OCI-LY7 (cell line): ENCODE data around the gene CCDC127. TPM values are rescaled to one million over a fixed set of nuclear protein-coding genes. Genes with fewer than 3 reads are reported as not detected.
"Not testable (repeated sequence)": the region's sequence is repeated elsewhere in the genome, so short reads cannot be mapped to it uniquely, and the experiment has no call there.

Source experiments
- BruUV-seq: library from RNA; stranded (reverse); fragments of 400-500 nt; replicated peaks from 2 replicates; lab custom pipeline; 2021; lab: Mats Ljungman, UMichigan
- CTCF ChIA-PET: fragments of 300-600 bp; sonication (Branson Sonifier 250); formaldehyde crosslinking; loops from one replicate; lab custom pipeline; 2022; ENCODE audit warnings: antibody characterized with exemption; ENCODE audit not compliant: unreplicated experiment; lab: Charles Lee
- POLR2A ChIA-PET: fragments of 300-600 bp; sonication (Branson Sonifier 250); formaldehyde crosslinking; loops from one replicate; lab custom pipeline; 2022; ENCODE audit warnings: antibody characterized with exemption; lab: Charles Lee
- DNase-seq: peaks from one replicate; pipeline ENCODE4 v3.0.0-alpha.2; 2015; ENCODE audit warnings: low spot score
- H2AFZ ChIP-seq: fragments of 200-600 bp; sonication (generic), shearing (Covaris generic); 2 replicates; pipeline ENCODE4 v1.6.1; 2014; ENCODE audit warnings: mild to moderate bottlenecking, antibody characterized with exemption, low read length, moderate library complexity
- H3K27ac ChIP-seq: fragments of 200-600 bp; sonication (generic); 2 replicates; pipeline ENCODE4 v1.5.1; 2014; ENCODE audit warnings: mixed run types, low read depth, mild to moderate bottlenecking, moderate library complexity, low read length, inconsistent platforms; ENCODE audit not compliant: poor library complexity, severe bottlenecking
- H3K36me3 ChIP-seq: fragments of 200-600 bp; sonication (generic); 2 replicates; pipeline ENCODE4 v1.6.1; 2014; ENCODE audit warnings: mild to moderate bottlenecking, antibody characterized with exemption, low read length, moderate library complexity, mixed read lengths; ENCODE audit not compliant: insufficient read depth
- H3K4me1 ChIP-seq: fragments of 200-600 bp; sonication (generic); 2 replicates; pipeline ENCODE4 v1.5.1; 2014; ENCODE audit warnings: mild to moderate bottlenecking, low read length; ENCODE audit not compliant: insufficient read depth, poor library complexity, severe bottlenecking
- H3K4me2 ChIP-seq: fragments of 200-600 bp; sonication (generic); 2 replicates; pipeline ENCODE4 v1.6.1; 2014; ENCODE audit warnings: mild to moderate bottlenecking, low read length
- H3K4me3 ChIP-seq: fragments of 200-600 bp; sonication (generic); 2 replicates; pipeline ENCODE4 v1.5.1; 2014; ENCODE audit warnings: mild to moderate bottlenecking, low read depth, low read length; ENCODE audit not compliant: poor library complexity, severe bottlenecking
- H3K79me2 ChIP-seq: fragments of 200-600 bp; sonication (generic); 2 replicates; pipeline ENCODE4 v1.6.1; 2016; ENCODE audit warnings: low read depth, mild to moderate bottlenecking, low read length, moderate library complexity, mixed read lengths; ENCODE audit not compliant: insufficient read depth
- H3K9me2 ChIP-seq: fragments of 200-600 bp; sonication (generic); 2 replicates; pipeline ENCODE4 v1.6.1; 2016; ENCODE audit warnings: mild to moderate bottlenecking, low read length, mixed read lengths; ENCODE audit not compliant: insufficient read depth
- H3K9me3 ChIP-seq: fragments of 200-600 bp; sonication (generic); 2 replicates; pipeline ENCODE4 v1.6.1; 2014; ENCODE audit warnings: mild to moderate bottlenecking, mixed run types, low read length, mixed read lengths
- H4K20me1 ChIP-seq: fragments of 200-600 bp; sonication (generic); 2 replicates; pipeline ENCODE4 v1.6.1; 2014; ENCODE audit warnings: mild to moderate bottlenecking, antibody characterized with exemption, low read length, moderate library complexity, mixed read lengths; ENCODE audit not compliant: insufficient read depth
- EZH2phosphoT487 ChIP-seq: fragments of 200-600 bp; sonication (generic); IDR thresholded peaks from 2 replicates; pipeline ENCODE4 v1.6.1; 2018; ENCODE audit warnings: low read depth, borderline replicate concordance, mild to moderate bottlenecking, mixed run types, antibody characterized with exemption, low read length, moderate library complexity, mixed read lengths
- intact Hi-C: fragments of 100-400 bp; cut with micrococcal nuclease; formaldehyde crosslinking; loops from one replicate; pipeline ENCODE4 v1.10.0; 2022; ENCODE audit not compliant: unreplicated experiment
- total RNA-seq, 2 experiments: library from RNA; depleted of rRNA in 1 of 2; stranded (reverse); fragments of >200 nt in 1 of 2; shearing (Covaris generic) in 1 of 2; gene quantifications; 2 replicates each; pipeline ENCODE4 v1.2.3, GENCODE V29; 2014 to 2022
- TF ChIP-seq, protein P1 (sequence below): fragments of 200-600 bp; sonication (generic); conservative IDR thresholded peaks from 2 replicates; pipeline ENCODE4 v1.5.1; 2014; ENCODE audit warnings: mild to moderate bottlenecking, antibody characterized with exemption, low read length, moderate library complexity, mixed read lengths

CCDC127 gene
- total RNA-seq, 2 experiments from 2014 or later, result 10.8 to 12.4 TPM

DNA sequence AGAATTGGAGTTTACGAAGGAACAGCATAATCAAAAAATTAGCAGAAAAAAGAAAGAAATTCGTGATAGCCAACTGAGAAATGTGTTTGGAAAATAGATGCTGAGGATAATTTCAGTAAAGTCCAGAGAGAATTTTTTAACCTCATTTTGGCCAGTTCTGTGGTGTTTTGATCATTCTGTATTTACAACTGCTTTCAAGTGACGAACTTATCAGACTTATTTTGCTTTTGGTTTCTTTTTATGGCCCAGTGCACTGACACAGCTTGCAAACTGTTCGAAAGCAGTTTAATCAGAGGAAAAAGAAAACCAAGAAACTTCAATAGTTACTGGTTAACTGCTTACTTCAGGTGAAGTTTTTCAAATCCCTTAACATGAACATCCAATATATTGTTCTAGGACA is 2.0 kb upstream of the CCDC127 start:
- no peak overlapping the region for H3K27ac ChIP-seq
- intact Hi-C loops, result loop anchor here (5.0 kb wide), 1 partner anchor 1122 kb away; no protein-coding TSS in a partner anchor
- no peak for DNase-seq
- peaks cover 73% of the 10 kb centered on the region for H3K79me2 ChIP-seq
- POLR2A ChIA-PET, result interaction anchor here (0.6 to 2.8 kb wide), 4 partner anchors 29 to 1748 kb away, joined by 5 to 21 read pairs (median 7); partner anchors contain the start of genes LRRC14B and PDCD6
- peak overlapping the region; percentile 94 for H3K4me3 ChIP-seq
- H3K9me2 ChIP-seq, result no peaks in the 10 kb centered on the region
- H3K9me3 ChIP-seq, result no peaks in the 10 kb centered on the region
- H2AFZ ChIP-seq, result no peak overlapping the region
- no peak for TF ChIP-seq EZH2phosphoT487
- H4K20me1 ChIP-seq, result peaks cover 23% of the 10 kb centered on the region
- H3K36me3 ChIP-seq, result peaks cover 31% of the 10 kb centered on the region
- peaks cover 48% of the 10 kb centered on the region for H3K4me1 ChIP-seq
- BruUV-seq, result no TSS peak
- CTCF ChIA-PET, result interaction anchor here (1.0 kb wide), 1 partner anchor 32 kb away, joined by 3 read pairs; no protein-coding TSS in a partner anchor
- peak overlapping the region; percentile 89 for H3K4me2 ChIP-seq

- H3K36me3 ChIP-seq, result peaks cover 28% of the 10 kb centered on the region
- POLR2A ChIA-PET, result interaction anchor here (0.6 to 2.8 kb wide), 5 partner anchors 28 to 185 kb away, joined by 3 to 21 read pairs (median 6); partner anchors contain the start of genes LRRC14B and PDCD6
- peaks cover 50% of the 10 kb centered on the region for H3K4me1 ChIP-seq
- H3K9me2 ChIP-seq, result no peaks in the 10 kb centered on the region
- peak overlapping the region; percentile 94 for H3K4me3 ChIP-seq
- no peaks in the 10 kb centered on the region for H3K9me3 ChIP-seq
- no peak overlapping the region for H2AFZ ChIP-seq
- H3K4me2 ChIP-seq, result peak overlapping the region; percentile 89
- peak; percentile 29 for DNase-seq
- no peak overlapping the region for H3K27ac ChIP-seq
- BruUV-seq, result no TSS peak
- H3K79me2 ChIP-seq, result peaks cover 78% of the 10 kb centered on the region
- H4K20me1 ChIP-seq, result peaks cover 23% of the 10 kb centered on the region
- CTCF ChIA-PET, result interaction anchor here (1.0 to 1.4 kb wide), 2 partner anchors 29 to 31 kb away, joined by 3 to 8 read pairs; partner anchors contain the start of gene LRRC14B
- no peak for TF ChIP-seq EZH2phosphoT487
- TF ChIP-seq, protein P1, sequence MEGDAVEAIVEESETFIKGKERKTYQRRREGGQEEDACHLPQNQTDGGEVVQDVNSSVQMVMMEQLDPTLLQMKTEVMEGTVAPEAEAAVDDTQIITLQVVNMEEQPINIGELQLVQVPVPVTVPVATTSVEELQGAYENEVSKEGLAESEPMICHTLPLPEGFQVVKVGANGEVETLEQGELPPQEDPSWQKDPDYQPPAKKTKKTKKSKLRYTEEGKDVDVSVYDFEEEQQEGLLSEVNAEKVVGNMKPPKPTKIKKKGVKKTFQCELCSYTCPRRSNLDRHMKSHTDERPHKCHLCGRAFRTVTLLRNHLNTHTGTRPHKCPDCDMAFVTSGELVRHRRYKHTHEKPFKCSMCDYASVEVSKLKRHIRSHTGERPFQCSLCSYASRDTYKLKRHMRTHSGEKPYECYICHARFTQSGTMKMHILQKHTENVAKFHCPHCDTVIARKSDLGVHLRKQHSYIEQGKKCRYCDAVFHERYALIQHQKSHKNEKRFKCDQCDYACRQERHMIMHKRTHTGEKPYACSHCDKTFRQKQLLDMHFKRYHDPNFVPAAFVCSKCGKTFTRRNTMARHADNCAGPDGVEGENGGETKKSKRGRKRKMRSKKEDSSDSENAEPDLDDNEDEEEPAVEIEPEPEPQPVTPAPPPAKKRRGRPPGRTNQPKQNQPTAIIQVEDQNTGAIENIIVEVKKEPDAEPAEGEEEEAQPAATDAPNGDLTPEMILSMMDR, result no peak
- intact Hi-C loops, result loop anchor here (5.0 kb wide), 1 partner anchor 1123 kb away; no protein-coding TSS in a partner anchor
Measured at GRCh38 chr5:219460-219863, 1.5 kb upstream of the CCDC127 start.

GRCh38 chr5:218457-219291 is 721 bp upstream of the CCDC127 start:
- Histone ChIP-seq H3K36me3 (peaks cover 28% of the 10 kb centered on the region), H3K9me3 (no peaks in the 10 kb centered on the region), H3K27ac (peak overlapping the region; percentile 8), H3K79me2 (peaks cover 83% of the 10 kb centered on the region), H3K4me2 (peak overlapping the region; percentile 89), H3K4me3 (peak overlapping the region; percentile 94), H3K9me2 (no peaks in the 10 kb centered on the region), H4K20me1 (peaks cover 23% of the 10 kb centered on the region), H3K4me1 (peaks cover 50% of the 10 kb centered on the region), H2AFZ (no peak overlapping the region)
- DNase-seq, result peak; percentile 45
- CTCF ChIA-PET, result interaction anchor here (0.5 to 1.4 kb wide), 4 partner anchors 17 to 39 kb away, joined by 3 to 8 read pairs (median 4); partner anchors contain the start of gene LRRC14B
- no TSS peak for BruUV-seq
- TF ChIP-seq, protein P1, result no peak
- no peak for TF ChIP-seq EZH2phosphoT487
- POLR2A ChIA-PET, result interaction anchor here (0.6 to 2.8 kb wide), 10 partner anchors 9 to 65 kb away, joined by 3 to 21 read pairs (median 4); partner anchors contain the start of genes LRRC14B and PDCD6
- intact Hi-C loops, result loop anchor here (1.0 to 5.0 kb wide), 3 partner anchors 17 to 1124 kb away; no protein-coding TSS in a partner anchor

- H2AFZ ChIP-seq, BruUV-seq, H3K9me2 ChIP-seq, H3K9me3 ChIP-seq, DNase-seq, CTCF ChIA-PET, POLR2A ChIA-PET: not testable (repeated sequence)
- peak overlapping the region; percentile 63 for H3K27ac ChIP-seq
- peaks cover 23% of the 10 kb centered on the region for H3K36me3 ChIP-seq
- intact Hi-C loops, result loop anchor here (5.0 kb wide), 1 partner anchor 1126 kb away; no protein-coding TSS in a partner anchor
- H4K20me1 ChIP-seq, result peaks cover 17% of the 10 kb centered on the region
- H3K4me1 ChIP-seq, result peaks cover 30% of the 10 kb centered on the region
- peak overlapping the region; percentile 62 for H3K4me2 ChIP-seq
- H3K79me2 ChIP-seq, result peaks cover 60% of the 10 kb centered on the region
- H3K4me3 ChIP-seq, result peak overlapping the region; percentile 52
Measured at GRCh38 chr5:216076-216475, 1.9 kb downstream of the CCDC127 start.
